Measurements from ENCODE around the gene TCF7L2.

TCF7L2 gene

GRCh38 chr10:113124724-113125123, 174.7 kb downstream of the TCF7L2 start:
- TF ChIP-seq CTCF (IDR thresholded peaks at IDR 0.05; ENCODE audit: low read length) (no peak), EZH2 (IDR thresholded peaks at IDR 0.05; ENCODE audit: borderline replicate concordance, low read length) (no peak)
- no peaks in the 10 kb centered on the region for H3K27me3 ChIP-seq (ENCODE audit: insufficient read depth, low read length)
- no peak overlapping the region for H2AFZ ChIP-seq (ENCODE audit: low read length)

DNA sequence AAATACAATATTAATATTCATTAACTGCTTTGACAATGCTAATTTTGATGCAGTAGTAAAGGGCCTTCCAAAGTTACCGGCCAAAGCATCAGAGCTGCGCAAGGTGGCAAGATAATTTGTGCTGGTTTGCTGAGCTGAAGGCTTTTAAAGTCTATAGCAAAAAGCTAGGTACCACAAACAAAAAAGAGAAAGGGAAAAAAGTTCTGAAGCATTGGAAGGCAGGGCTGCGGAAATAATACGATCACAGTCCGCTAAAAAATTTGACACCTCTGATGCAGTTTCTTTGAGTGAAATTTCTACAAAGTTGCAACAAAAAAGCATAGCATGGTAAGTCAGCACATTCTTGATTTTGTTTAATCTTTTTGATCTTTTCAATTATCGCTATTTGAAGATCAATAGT, 175.6 kb downstream of the TCF7L2 start:
- Histone ChIP-seq H3K4me1 (ENCODE audit: insufficient read depth, low read length, severe bottlenecking) (peaks cover 24% of the 10 kb centered on the region), H3K9me3 (ENCODE audit: low read length) (no peaks in the 10 kb centered on the region), H3K4me3 (ENCODE audit: low read depth, low read length, poor library complexity, severe bottlenecking) (no peak overlapping the region), H3K36me3 (ENCODE audit: insufficient read depth, low read length) (no peaks in the 10 kb centered on the region), H3K9ac (ENCODE audit: low read length) (no peak overlapping the region), H4K20me1 (ENCODE audit: insufficient read depth, low read length) (no peaks in the 10 kb centered on the region), H3K27me3 (ENCODE audit: insufficient read depth, low read length) (no peaks in the 10 kb centered on the region), H3K9me2 (ENCODE audit: low read depth, low read length) (no peaks in the 10 kb centered on the region), H3K4me2 (ENCODE audit: low read length) (no peak overlapping the region), H3F3A (ENCODE audit: insufficient read depth, low read length) (no peaks in the 10 kb centered on the region), H3K79me2 (ENCODE audit: insufficient read depth, low read length) (peaks cover 6% of the 10 kb centered on the region; the same call in 1 of the 2 replicates), H3K27ac (ENCODE audit: low read depth, low read length, poor library complexity, severe bottlenecking) (no peak overlapping the region), H2AFZ (ENCODE audit: low read length) (no peak overlapping the region)
- TF ChIP-seq CTCF (IDR thresholded peaks at IDR 0.05; ENCODE audit: low read length) (no peak), EZH2 (IDR thresholded peaks at IDR 0.05; ENCODE audit: borderline replicate concordance, low read length) (no peak)

More at GRCh38 chr10:113124724-113125123, 174.7 kb downstream of the TCF7L2 start:
- H4K20me1 ChIP-seq (ENCODE audit: insufficient read depth, low read length), result no peaks in the 10 kb centered on the region
- peaks cover 24% of the 10 kb centered on the region for H3K4me1 ChIP-seq (ENCODE audit: insufficient read depth, low read length, severe bottlenecking)
- H3F3A ChIP-seq (ENCODE audit: insufficient read depth, low read length), result no peaks in the 10 kb centered on the region
- no peak overlapping the region for H3K9ac ChIP-seq (ENCODE audit: low read length)
- H3K9me2 ChIP-seq (ENCODE audit: low read depth, low read length), result no peaks in the 10 kb centered on the region
- no peaks in the 10 kb centered on the region for H3K9me3 ChIP-seq (ENCODE audit: low read length)
- H3K4me3 ChIP-seq (ENCODE audit: low read depth, low read length, poor library complexity, severe bottlenecking), result no peak overlapping the region
- H3K27ac ChIP-seq (ENCODE audit: low read depth, low read length, poor library complexity, severe bottlenecking), result no peak overlapping the region
- no peak overlapping the region for H3K4me2 ChIP-seq (ENCODE audit: low read length)
- H3K36me3 ChIP-seq (ENCODE audit: insufficient read depth, low read length), result no peaks in the 10 kb centered on the region
- H3K79me2 ChIP-seq (ENCODE audit: insufficient read depth, low read length), result peaks cover 6% of the 10 kb centered on the region; the same call in 1 of the 2 replicates

GRCh38 chr10:113126229-113127201, 176.5 kb downstream of the TCF7L2 start:
- no peaks in the 10 kb centered on the region for H4K20me1 ChIP-seq (ENCODE audit: insufficient read depth, low read length)
- no peaks in the 10 kb centered on the region for H3K9me2 ChIP-seq (ENCODE audit: low read depth, low read length)
- no peak overlapping the region for H3K4me2 ChIP-seq (ENCODE audit: low read length)
- H3K4me1 ChIP-seq (ENCODE audit: insufficient read depth, low read length, severe bottlenecking), result peaks cover 24% of the 10 kb centered on the region
- H3K27me3 ChIP-seq (ENCODE audit: insufficient read depth, low read length), result no peaks in the 10 kb centered on the region
- no peaks in the 10 kb centered on the region for H3F3A ChIP-seq (ENCODE audit: insufficient read depth, low read length)
- H2AFZ ChIP-seq (ENCODE audit: low read length), result no peak overlapping the region
- H3K4me3 ChIP-seq (ENCODE audit: low read depth, low read length, poor library complexity, severe bottlenecking), result no peak overlapping the region
- no peaks in the 10 kb centered on the region for H3K9me3 ChIP-seq (ENCODE audit: low read length)
- no peaks in the 10 kb centered on the region for H3K36me3 ChIP-seq (ENCODE audit: insufficient read depth, low read length)
- TF ChIP-seq EZH2 (IDR thresholded peaks at IDR 0.05; ENCODE audit: borderline replicate concordance, low read length), result no peak
- TF ChIP-seq CTCF (IDR thresholded peaks at IDR 0.05; ENCODE audit: low read length), result no peak
- H3K27ac ChIP-seq (ENCODE audit: low read depth, low read length, poor library complexity, severe bottlenecking), result no peak overlapping the region
- peaks cover 6% of the 10 kb centered on the region; the same call in 1 of the 2 replicates for H3K79me2 ChIP-seq (ENCODE audit: insufficient read depth, low read length)
- H3K9ac ChIP-seq (ENCODE audit: low read length), result no peak overlapping the region
